ENCODE measurements around the gene THUMPD1.
"Not testable (repeated sequence)": the region's sequence is repeated elsewhere in the genome, so short reads cannot be mapped to it uniquely, and the experiment has no call there.

Gene THUMPD1

DNA sequence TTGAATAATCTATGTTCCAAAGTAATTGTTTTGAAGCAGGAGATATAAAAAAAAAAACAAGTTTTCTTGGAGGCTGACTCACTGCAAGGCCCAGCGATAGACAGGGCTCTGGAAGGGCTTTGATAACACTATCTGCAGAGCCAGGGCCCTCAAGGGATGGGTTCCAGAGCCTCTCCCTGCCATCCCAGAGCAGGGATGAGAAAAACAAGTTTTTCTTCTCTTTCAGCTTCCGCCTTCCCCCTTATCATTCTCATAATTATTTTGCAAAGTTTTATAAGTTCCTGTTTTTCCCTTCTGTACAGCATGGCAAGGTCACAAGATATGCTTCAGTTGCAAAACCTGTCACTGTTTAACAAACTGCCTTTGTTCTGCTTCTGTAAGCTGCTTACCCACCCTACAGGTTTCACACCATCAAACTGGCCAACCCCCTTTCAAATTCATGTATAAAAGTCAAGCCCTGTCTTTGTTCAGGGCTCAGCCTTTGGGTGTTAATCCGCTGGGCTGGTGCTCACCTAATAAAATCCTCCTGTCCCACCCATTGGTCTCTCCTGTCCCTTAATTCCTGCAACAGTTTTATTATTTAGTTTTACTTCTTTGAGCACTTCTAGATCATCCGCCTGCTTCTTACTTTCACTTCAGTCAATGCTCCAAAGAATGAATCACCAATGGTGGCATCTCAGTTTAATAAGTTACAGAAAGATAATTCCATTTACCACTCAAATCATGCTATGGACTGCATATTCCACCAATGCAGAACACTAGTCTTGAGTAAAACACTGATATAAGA is 5.6 kb upstream of the THUMPD1 start:
- no peak for DNase-seq

GRCh38 chr16:20746461-20746860 is 4.8 kb upstream of the THUMPD1 start:
- no peak for DNase-seq

- no peak for DNase-seq
Observed at GRCh38 chr16:20744922-20745440, 3.4 kb upstream of the THUMPD1 start.

DNA sequence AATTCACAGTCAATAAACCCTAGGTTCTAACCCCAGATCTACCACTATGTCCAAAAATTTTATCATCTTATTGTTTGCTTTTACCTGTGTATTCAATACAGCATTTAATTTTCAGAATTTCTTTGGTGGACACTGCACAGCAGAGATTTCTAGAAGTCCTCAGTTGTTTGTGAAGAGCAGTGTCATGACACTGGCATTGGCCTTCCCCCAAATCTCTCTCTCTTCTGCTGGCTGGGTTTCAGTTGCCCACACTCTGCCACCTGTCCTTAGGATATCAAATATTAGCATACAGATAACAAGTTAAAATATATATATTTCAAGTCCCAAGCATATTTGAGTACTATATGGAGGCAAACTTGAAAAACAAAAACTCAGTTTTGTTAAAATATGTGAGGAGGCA is 2.0 kb upstream of the THUMPD1 start:
- DNase-seq, result no peak

GRCh38 chr16:20740901-20741521 is 607 bp downstream of the THUMPD1 start:
- DNase-seq, result peak; percentile 94

- DNase-seq, result no peak
Observed at GRCh38 chr16:20740007-20740883, 1.4 kb downstream of the THUMPD1 start.

GRCh38 chr16:20735490-20735889 is 6.1 kb downstream of the THUMPD1 start:
- no peak for DNase-seq

- no peak for DNase-seq
Observed at GRCh38 chr16:20734782-20735181, 6.8 kb downstream of the THUMPD1 start.

GRCh38 chr16:20734056-20734455 is 7.6 kb downstream of the THUMPD1 start:
- no peak for DNase-seq

DNA sequence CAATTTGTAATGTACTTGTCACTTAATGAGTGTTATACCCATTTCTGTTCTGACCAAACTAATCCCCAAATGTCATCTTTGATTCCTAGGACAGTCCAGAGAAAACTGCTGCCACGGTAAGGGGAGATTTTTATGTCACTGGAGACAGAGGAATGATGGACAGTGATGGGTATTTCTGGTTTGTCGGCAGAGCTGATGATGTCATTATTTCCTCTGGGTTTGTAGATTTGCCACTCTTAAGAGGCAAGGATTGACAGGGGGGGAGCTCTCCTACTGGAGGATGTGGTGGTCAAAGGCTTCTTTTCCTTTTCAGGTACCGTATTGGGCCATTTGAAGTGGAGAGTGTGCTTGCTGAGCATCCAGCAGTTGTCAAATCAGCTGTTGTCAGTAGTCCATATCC is 12.5 kb downstream of the THUMPD1 start:
- no peak for DNase-seq

GRCh38 chr16:20727181-20727580 is 14.4 kb downstream of the THUMPD1 start:
- DNase-seq, result no peak

GRCh38 chr16:20726661-20727060 is 15.0 kb downstream of the THUMPD1 start:
- DNase-seq, result no peak

GRCh38 chr16:20720251-20720650 is 21.4 kb downstream of the THUMPD1 start:
- no peak for DNase-seq

- not testable (repeated sequence) for DNase-seq
Observed at GRCh38 chr16:20717718-20718117, 23.9 kb downstream of the THUMPD1 start.

GRCh38 chr16:20711277-20711911 is 30.2 kb downstream of the THUMPD1 start:
- no peak for DNase-seq

DNA sequence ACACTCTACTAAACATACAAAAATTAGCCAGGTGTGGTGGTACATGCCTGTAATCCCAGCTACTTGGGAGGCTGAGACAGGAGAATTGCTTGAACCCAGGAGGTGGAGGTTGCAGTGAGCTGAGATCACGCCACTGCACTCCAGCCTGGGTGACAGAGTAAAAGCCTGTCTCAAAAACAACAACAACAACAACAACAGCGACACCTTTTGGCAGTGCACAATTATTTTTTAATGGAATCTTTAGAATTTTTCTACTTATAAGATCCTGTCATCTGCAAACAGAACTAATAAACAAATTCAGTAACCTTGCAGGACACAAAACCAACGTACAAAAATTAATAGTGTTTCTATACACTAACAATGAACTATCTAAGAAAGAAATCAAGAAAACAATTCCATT is 33.5 kb downstream of the THUMPD1 start:
- not testable (repeated sequence) for DNase-seq

- DNase-seq, result no peak
Observed at GRCh38 chr16:20707461-20707860, 34.2 kb downstream of the THUMPD1 start.

GRCh38 chr16:20705972-20706371 is 35.6 kb downstream of the THUMPD1 start:
- DNase-seq, result not testable (repeated sequence)

DNA sequence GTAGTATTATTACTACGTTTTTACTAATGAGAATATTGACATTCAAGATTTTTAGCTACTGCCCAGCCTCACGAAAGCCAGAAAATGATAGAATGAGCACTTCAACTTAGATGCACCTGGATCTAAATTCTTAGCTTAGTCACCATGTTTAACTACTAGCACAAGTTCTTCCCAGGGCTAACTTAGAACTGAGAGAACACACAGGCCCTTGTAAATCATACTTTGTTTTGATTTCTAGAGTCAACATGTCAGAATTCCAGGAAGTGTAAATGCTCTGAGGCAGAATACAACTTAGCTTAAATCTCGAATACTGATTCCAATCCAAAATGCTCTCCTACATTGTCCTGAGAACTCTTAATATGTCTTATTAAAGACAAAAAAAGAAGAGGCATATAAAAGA is 37.3 kb downstream of the THUMPD1 start:
- DNase-seq, result no peak

GRCh38 chr16:20701692-20702091 is 39.9 kb downstream of the THUMPD1 start:
- not testable (repeated sequence) for DNase-seq

DNA sequence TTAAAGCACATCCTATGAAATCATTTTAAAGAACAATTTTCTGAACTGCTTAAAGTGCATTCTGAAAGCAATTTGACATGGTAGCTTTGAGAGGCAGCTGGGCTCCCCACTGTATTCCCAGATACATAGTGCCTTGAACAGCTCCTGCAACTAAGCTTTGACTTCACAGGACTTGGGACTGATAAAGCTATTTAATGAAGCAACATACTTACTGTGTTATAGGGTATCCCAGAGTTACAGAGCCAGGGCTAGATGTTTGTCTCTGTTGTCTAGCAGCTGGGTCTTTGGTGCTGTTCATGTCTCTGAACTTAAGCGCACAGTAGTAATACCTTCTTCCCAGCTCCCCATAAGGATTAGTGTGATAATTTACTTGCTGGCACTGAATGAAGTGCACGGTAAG is 45.0 kb downstream of the THUMPD1 start:
- no peak for DNase-seq

DNA sequence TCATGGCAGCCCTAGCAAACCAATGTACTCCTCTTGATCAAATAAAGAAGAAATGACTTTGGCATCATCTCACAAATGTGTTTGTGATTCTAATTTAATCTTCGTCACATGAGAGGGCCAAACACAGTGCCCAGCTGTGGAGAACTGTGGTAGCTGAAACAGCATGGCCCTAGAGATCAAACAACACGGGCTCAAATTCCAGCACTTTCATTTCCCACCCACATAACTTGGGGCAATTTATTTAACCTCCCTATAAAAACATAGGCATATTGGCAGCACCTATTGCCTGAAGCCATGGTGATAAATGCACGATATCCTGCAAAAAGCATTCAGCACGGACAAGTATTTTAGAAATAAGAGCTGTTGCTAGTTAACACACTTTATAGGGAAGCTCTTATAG is 46.6 kb downstream of the THUMPD1 start:
- no peak for DNase-seq

- not testable (repeated sequence) for DNase-seq
Observed at GRCh38 chr16:20694096-20694495, 47.5 kb downstream of the THUMPD1 start.

Measured in activated CD8-positive, alpha-beta memory T cell treated with anti-CD3 and anti-CD28 coated beads, Interleukin-2, amount 50 U/mL, for 48 hours (primary cell).